Activated CD4-positive, alpha-beta memory T cell treated with anti-CD3 and anti-CD28 coated beads, Interleukin-2, amount 10 ng/mL, durations not matched to agents 7 days and 5 days (primary cell): Measurements from ENCODE around the gene PAPSS1. TPM values are rescaled to one million over a fixed set of nuclear protein-coding genes. Genes with fewer than 3 reads are reported as not detected.
"Not testable (repeated sequence)": the region's sequence is repeated elsewhere in the genome, so short reads cannot be mapped to it uniquely, and the experiment has no call there.

Source experiments
- CTCF ChIA-PET: fragments of 350-600 bp; sonication (Branson Sonifier 250); formaldehyde crosslinking; loops from one replicate; lab custom pipeline; 2021; ENCODE audit warnings: antibody characterized with exemption, inconsistent platforms; lab: Charles Lee
- POLR2A ChIA-PET: fragments of 350-600 bp; sonication (Branson Sonifier 250); formaldehyde crosslinking; loops from one replicate; lab custom pipeline; 2021; ENCODE audit warnings: antibody characterized with exemption; lab: Charles Lee
- DNase-seq: peaks from one replicate; pipeline ENCODE4 v3.0.0-alpha.2; 2020
- H3K27ac Mint-ChIP-seq: one replicate; pipeline ENCODE4 v1.8.0; 2021; ENCODE audit warnings: mild to moderate bottlenecking, mixed read lengths
- H3K27me3 Mint-ChIP-seq: one replicate; pipeline ENCODE4 v1.8.0; 2021; ENCODE audit warnings: mixed read lengths
- H3K36me3 Mint-ChIP-seq: one replicate; pipeline ENCODE4 v1.8.0; 2021; ENCODE audit warnings: low read depth, mixed read lengths
- H3K4me1 Mint-ChIP-seq: one replicate; pipeline ENCODE4 v1.8.0; 2021; ENCODE audit warnings: mixed read lengths
- H3K4me3 Mint-ChIP-seq: one replicate; pipeline ENCODE4 v1.8.0; 2021; ENCODE audit warnings: mild to moderate bottlenecking, mixed read lengths
- H3K9me3 Mint-ChIP-seq: one replicate; pipeline ENCODE4 v1.8.0; 2021; ENCODE audit warnings: mixed read lengths
- total RNA-seq, 2 experiments: library from RNA; stranded (reverse); gene quantifications; one replicate each; pipeline ENCODE4 v1.2.3, GENCODE V29; 2021

PAPSS1 gene
- total RNA-seq, 2 experiments from 2014 or later: 28.1 to 28.6 TPM

DNA sequence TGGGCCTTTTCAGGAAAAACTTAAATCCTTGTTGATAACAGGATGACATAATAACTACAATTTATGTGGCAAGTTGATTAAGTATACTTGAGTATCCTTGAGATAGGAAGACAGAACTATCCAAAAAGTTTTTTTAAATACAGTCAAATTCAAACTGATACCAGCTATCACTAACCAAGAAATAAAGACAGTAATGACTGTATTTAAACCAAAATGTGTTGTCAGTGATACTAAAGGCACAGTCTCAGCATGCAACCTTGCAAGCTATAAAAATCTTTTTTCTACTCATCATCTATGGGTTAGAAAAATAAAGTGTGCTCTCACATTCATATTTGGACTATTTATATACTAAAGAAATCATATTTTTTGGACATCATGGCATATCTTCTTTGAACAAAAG is 64.7 kb downstream of the PAPSS1 start:
- CTCF ChIA-PET: no interaction called here
- POLR2A ChIA-PET: no interaction called here
- peaks cover 35% of the 10 kb centered on the region for H3K36me3 Mint-ChIP-seq

DNA sequence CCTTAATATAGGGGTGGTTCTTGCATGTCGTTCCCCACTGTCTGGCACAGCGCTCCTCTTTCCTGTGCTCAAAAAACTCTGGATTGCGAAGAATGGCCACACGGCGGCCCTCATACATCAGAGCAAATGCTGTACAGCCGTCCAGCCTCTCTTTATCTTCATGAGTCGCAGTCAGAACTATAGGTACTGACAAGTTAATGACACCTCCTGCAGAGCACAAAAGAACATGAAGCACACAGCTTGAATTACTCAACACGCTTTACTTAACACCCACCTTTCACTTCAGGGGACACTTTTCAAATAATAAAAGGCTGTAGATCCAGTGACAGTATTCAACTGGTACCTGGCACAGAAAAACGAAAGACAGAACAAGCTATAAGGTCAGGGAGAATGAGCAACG is 65.3 kb downstream of the PAPSS1 start:
- Mint-ChIP-seq H3K27ac (no peak overlapping the region), H3K9me3 (peaks cover 4% of the 10 kb centered on the region), H3K27me3 (no peaks in the 10 kb centered on the region), H3K4me1 (peaks cover 2% of the 10 kb centered on the region), H3K4me3 (no peak overlapping the region), H3K36me3 (peaks cover 36% of the 10 kb centered on the region)
- ChIA-PET CTCF (interaction anchor here (0.6 kb wide), 1 partner anchor 284 kb away, joined by 4 read pairs; no protein-coding TSS in a partner anchor), POLR2A (no interaction called here)
- DNase-seq: no peak

More for the DNA sequence above, 64.7 kb downstream of the PAPSS1 start:
- no peak for DNase-seq
- no peak overlapping the region for H3K27ac Mint-ChIP-seq
- peaks cover 2% of the 10 kb centered on the region for H3K4me1 Mint-ChIP-seq
- no peak overlapping the region for H3K4me3 Mint-ChIP-seq
- no peaks in the 10 kb centered on the region for H3K27me3 Mint-ChIP-seq
- H3K9me3 Mint-ChIP-seq: peaks cover 4% of the 10 kb centered on the region

DNA sequence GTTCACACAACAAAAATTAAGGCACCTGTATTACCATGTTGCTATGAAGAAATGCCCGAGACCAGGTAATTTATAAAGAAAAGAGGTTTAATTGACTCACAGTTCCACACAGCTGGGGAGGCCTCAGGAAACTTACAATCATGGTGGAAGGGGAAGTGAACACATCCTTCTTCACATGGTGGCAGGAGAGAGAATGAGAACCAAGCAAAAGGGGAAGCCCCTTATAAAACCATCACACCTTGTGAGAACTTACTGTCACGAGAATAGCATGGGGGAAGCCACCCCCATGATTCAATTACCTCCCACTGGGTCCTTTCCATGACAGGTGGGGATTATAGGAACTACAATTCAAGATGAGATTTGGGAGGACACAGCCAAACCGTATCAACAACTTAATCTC is 68.6 kb downstream of the PAPSS1 start:
- H3K4me3 Mint-ChIP-seq, H3K9me3 Mint-ChIP-seq, POLR2A ChIA-PET, H3K27ac Mint-ChIP-seq, H3K4me1 Mint-ChIP-seq, DNase-seq, CTCF ChIA-PET, H3K27me3 Mint-ChIP-seq: not testable (repeated sequence)
- peaks cover 50% of the 10 kb centered on the region for H3K36me3 Mint-ChIP-seq

DNA sequence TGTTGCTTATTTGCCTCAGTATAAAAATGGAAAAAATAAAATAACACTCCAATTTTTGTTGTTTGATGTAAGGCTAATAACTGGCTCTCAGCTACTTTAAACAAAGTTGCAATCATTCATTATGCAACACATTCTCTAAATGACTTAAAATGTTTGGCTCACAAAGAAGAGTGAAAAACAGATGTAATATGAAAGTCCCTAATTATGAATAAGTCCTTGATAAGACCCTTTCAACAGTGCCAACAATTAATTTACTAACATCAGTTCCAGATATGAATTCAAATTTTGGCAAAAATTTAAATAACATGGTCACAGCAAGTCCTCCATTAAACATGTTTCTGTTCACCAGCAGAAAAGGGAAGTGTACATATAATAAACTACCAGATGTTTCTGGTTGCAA is 69.8 kb downstream of the PAPSS1 start:
- peaks cover 49% of the 10 kb centered on the region for H3K36me3 Mint-ChIP-seq
- H3K4me3 Mint-ChIP-seq: no peak overlapping the region
- POLR2A ChIA-PET: no interaction called here
- DNase-seq: no peak
- peaks cover 4% of the 10 kb centered on the region for H3K9me3 Mint-ChIP-seq
- no peaks in the 10 kb centered on the region for H3K27me3 Mint-ChIP-seq
- no peak overlapping the region for H3K27ac Mint-ChIP-seq
- CTCF ChIA-PET: no interaction called here
- no peaks in the 10 kb centered on the region for H3K4me1 Mint-ChIP-seq

DNA sequence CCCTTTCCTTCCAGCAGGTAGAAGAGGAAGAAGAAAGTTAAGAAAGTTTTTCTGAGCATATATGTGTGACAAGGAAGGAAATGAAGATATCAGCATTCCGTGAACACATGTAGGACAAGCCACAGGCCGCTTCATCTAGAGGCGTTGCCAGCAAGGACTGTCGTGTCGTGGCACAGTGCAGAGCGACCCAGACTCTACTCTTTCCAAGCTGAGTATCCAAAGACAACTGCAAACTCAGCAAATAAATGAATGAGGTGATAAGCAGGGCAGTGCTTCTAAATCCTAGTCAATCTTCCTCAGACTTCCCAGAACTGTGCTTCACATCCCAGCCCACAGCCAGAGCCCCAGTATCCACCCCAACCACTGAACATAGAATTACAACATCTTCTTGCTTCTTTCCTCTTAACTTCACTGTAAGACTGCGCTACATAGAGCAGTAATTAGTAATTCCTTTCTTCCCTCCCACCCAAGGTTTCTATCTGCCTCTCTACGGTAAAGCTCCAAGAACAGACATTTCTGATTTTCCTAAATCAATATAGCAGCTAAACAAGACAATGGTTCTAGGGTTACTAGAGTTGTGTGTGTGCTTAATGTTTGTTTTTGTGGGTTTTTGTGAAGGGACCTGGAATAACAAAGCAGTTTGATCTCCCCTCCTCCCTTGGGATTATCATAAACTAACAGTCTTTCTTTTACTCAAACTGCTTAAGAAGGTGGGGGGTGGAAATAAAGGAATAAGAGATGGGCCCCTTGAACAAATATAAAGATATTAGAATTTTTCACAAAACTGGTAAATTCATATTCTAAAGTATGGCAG is 71.6 kb downstream of the PAPSS1 start:
- Mint-ChIP-seq H3K27ac (no peak overlapping the region), H3K27me3 (no peaks in the 10 kb centered on the region), H3K36me3 (peaks cover 51% of the 10 kb centered on the region), H3K4me1 (no peaks in the 10 kb centered on the region), H3K4me3 (no peak overlapping the region), H3K9me3 (peaks cover 4% of the 10 kb centered on the region)
- POLR2A ChIA-PET: no interaction called here
- CTCF ChIA-PET: no interaction called here
- no peak for DNase-seq

DNA sequence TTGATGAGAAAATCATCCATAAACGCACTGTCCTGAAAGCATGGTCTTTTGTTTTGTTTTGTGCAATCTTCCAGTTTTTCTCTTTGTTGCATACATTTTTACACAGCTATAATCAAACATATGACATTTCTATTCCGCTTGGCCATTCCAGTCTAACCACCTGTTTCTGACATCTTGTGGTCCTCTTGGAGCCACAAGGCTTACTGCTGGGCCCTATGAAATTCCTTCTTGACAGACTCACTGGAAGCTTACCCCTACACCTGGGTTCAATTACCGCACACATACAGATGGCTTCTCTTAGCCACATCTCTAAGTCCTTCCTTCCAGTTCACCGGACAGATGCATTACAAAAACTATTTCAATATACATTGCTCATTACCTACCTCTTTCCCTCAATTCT is 72.4 kb downstream of the PAPSS1 start:
- Mint-ChIP-seq H3K4me1 (no peaks in the 10 kb centered on the region), H3K9me3 (peaks cover 4% of the 10 kb centered on the region), H3K4me3 (no peak overlapping the region), H3K36me3 (peaks cover 46% of the 10 kb centered on the region), H3K27ac (no peak overlapping the region), H3K27me3 (no peaks in the 10 kb centered on the region)
- CTCF ChIA-PET: no interaction called here
- POLR2A ChIA-PET: no interaction called here
- no peak for DNase-seq

DNA sequence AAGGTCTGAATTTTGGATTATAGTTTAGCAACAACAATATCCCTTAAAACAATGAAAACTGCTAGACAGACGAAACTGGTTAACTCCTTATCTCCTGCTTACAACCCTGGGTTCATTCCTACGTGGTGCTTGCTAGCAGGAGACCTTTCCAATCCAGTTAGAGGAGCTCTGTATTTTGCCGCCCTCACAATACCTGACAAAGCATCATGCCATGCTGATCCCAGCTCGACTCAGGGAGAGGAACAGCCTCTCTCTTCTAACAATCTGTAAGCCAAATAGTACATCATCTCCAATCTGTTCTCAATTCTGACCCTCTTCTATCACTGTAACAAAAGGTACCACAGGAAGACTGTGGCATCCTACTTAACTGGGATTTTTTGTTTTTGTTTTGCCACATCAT is 74.4 kb downstream of the PAPSS1 start:
- H3K36me3 Mint-ChIP-seq: peaks cover 31% of the 10 kb centered on the region
- POLR2A ChIA-PET: no interaction called here
- H3K27ac Mint-ChIP-seq: no peak overlapping the region
- CTCF ChIA-PET: no interaction called here
- no peaks in the 10 kb centered on the region for H3K9me3 Mint-ChIP-seq
- H3K27me3 Mint-ChIP-seq: no peaks in the 10 kb centered on the region
- DNase-seq: no peak
- no peaks in the 10 kb centered on the region for H3K4me1 Mint-ChIP-seq
- H3K4me3 Mint-ChIP-seq: no peak overlapping the region

DNA sequence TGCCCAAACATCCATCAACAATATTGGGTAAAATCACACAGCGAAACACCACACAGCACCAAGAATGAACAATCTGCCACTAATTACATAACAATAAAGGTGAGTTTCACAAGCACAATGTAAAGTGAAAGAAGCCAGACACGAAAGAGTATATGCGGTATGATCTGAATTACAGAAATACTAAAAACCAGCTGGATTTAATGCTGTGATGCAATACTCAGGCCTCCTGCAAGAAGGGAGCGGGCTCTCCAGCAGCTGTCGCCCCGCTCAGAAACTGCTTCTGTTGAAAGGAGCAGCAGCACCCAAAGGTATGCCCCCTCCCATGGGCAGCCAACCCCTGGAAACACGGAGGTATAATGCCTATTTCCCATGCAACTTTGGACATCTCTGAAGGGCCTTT is 77.0 kb downstream of the PAPSS1 start:
- no peak for DNase-seq
- H3K4me1 Mint-ChIP-seq: no peaks in the 10 kb centered on the region
- peaks cover 17% of the 10 kb centered on the region for H3K36me3 Mint-ChIP-seq
- H3K9me3 Mint-ChIP-seq: no peaks in the 10 kb centered on the region
- ChIA-PET POLR2A (no interaction called here), CTCF (no interaction called here)
- H3K27me3 Mint-ChIP-seq: no peaks in the 10 kb centered on the region
- no peak overlapping the region for H3K4me3 Mint-ChIP-seq
- no peak overlapping the region for H3K27ac Mint-ChIP-seq

DNA sequence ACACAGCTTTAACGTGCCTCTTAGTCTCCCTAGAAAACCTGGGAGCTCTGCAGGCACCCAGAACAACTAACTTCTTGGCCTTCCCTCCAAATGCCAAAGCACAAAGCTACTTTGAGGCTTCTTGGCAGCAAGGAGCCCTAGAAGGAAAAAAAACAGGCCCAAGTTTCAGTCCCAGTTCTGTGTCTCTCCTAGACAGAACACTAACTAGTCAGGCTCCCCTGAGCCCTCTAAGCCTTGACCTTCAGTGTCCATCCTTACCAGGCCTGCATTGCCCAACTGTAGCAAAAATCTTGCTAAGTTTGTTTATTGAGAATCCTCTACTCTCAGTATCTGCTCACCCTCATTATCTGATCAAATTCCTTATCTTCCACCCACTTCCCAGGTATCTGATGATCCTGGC is 79.2 kb downstream of the PAPSS1 start:
- DNase-seq: no peak
- no peak overlapping the region for H3K4me3 Mint-ChIP-seq
- no peaks in the 10 kb centered on the region for H3K4me1 Mint-ChIP-seq
- H3K27me3 Mint-ChIP-seq: no peaks in the 10 kb centered on the region
- ChIA-PET POLR2A (no interaction called here), CTCF (no interaction called here)
- H3K9me3 Mint-ChIP-seq: no peaks in the 10 kb centered on the region
- no peak overlapping the region for H3K27ac Mint-ChIP-seq
- peaks cover 11% of the 10 kb centered on the region for H3K36me3 Mint-ChIP-seq

DNA sequence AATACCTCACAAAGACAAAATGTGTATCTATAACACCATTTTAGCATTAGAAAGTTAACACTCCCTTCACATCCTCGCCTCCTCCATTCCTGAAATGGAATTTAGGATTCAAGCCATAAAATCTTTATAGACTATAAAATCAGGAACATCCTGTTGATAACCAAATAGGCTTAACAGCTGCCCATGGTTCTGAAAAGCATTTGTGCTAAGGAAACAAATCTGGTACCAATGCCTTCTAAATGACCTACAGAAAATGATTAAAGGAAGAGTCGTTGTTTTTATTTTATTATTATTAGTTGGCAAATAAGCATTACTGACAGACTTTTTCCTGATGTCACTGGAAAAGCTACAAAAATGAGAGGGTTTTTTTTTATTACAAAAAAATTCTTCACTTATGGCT is 79.8 kb downstream of the PAPSS1 start:
- Mint-ChIP-seq H3K27me3 (no peaks in the 10 kb centered on the region), H3K4me1 (no peaks in the 10 kb centered on the region), H3K27ac (no peak overlapping the region), H3K9me3 (no peaks in the 10 kb centered on the region), H3K4me3 (no peak overlapping the region), H3K36me3 (peaks cover 11% of the 10 kb centered on the region)
- POLR2A ChIA-PET: no interaction called here
- no peak for DNase-seq
- CTCF ChIA-PET: no interaction called here

DNA sequence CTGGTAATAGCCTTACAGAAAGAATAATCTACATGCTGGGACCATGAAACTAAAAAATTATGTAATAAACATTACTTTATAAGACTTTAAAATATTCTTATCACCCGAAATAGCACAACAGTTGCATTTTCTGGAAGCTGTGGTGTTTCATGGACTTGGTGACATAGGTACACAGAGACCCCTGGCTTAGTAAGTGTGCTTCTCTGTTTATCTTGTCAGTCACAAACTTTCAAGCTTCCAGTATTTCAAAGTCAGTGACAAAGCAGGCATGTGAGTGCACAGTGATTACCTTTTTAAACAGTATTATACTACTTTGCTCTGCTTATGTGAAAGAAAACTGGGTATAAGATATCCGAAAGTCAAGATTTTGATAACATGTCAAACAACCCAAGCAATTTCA is 84.3 kb downstream of the PAPSS1 start:
- no peaks in the 10 kb centered on the region for H3K27me3 Mint-ChIP-seq
- H3K36me3 Mint-ChIP-seq: no peaks in the 10 kb centered on the region
- ChIA-PET CTCF (no interaction called here), POLR2A (no interaction called here)
- no peak overlapping the region for H3K4me3 Mint-ChIP-seq
- no peaks in the 10 kb centered on the region for H3K4me1 Mint-ChIP-seq
- H3K9me3 Mint-ChIP-seq: no peaks in the 10 kb centered on the region
- DNase-seq: no peak
- no peak overlapping the region for H3K27ac Mint-ChIP-seq

DNA sequence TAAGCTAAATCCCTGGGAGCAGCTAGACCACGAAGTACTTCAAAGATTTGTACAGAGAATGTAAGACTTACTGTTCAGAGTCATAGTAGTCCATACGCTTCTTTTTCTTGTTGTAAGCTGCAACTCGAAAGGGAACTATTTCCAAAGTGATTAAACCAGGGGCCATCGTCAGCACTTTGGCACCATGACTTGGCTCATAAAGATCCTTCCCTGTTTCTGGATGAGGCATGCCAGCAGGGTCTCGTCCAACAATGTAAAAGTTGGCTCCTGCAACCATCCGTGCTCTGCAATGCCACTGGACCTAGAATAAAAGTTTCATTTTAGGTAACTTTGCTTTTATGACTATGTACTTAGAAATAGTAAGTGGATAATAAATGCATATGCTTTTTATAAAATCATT is 88.5 kb downstream of the PAPSS1 start:
- no peaks in the 10 kb centered on the region for H3K27me3 Mint-ChIP-seq
- H3K4me1 Mint-ChIP-seq: no peaks in the 10 kb centered on the region
- DNase-seq: no peak
- no peak overlapping the region for H3K4me3 Mint-ChIP-seq
- POLR2A ChIA-PET: no interaction called here
- CTCF ChIA-PET: no interaction called here
- peaks cover 3% of the 10 kb centered on the region for H3K36me3 Mint-ChIP-seq
- no peaks in the 10 kb centered on the region for H3K9me3 Mint-ChIP-seq
- H3K27ac Mint-ChIP-seq: no peak overlapping the region

DNA sequence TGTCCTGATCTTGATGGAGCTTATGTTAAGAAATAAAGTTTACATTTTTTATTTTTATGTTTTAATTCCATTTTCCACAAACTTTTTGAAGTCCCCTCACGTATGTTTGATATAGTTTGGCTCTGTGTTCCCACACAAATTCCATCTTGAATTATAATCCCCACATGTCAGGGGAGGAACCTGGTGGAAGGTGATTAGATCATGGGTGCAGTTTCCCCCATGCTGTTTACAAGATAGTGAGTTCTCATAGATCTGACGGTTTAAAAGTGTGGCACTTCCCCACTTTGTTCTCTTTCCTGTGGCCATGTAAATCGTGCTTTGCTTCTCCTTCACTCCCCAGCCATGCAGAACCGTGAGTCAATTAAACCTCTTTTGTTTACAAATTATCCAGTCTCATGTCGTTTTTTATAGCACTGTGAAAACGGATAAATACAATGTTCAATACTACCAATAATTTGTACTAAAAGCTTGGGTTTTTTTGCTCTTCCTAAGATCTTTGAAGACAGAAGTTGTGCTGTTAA is 89.8 kb downstream of the PAPSS1 start:
- Mint-ChIP-seq H3K27ac (no peak overlapping the region), H3K36me3 (peaks cover 3% of the 10 kb centered on the region), H3K4me3 (no peak overlapping the region), H3K4me1 (no peaks in the 10 kb centered on the region), H3K9me3 (peaks cover 2% of the 10 kb centered on the region), H3K27me3 (no peaks in the 10 kb centered on the region)
- ChIA-PET CTCF (no interaction called here), POLR2A (no interaction called here)
- no peak for DNase-seq

DNA sequence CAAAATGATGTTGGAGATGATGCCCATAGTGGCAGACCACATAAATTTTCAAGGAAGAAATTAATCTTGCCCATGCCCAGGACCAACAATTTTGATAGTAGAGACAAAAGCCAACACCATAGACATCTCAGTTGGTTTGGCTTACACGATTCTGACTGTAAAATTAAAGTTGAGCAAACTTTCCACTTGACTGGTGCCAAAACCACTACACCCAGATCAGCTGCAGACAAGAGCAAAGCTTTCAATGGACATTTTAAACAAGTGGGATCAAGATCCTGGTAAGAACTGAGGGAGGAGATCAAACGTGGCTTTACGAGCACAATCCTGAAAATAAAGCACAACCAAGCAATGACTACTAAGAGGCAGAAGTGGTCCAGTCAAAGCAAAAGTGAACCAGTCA is 90.7 kb downstream of the PAPSS1 start:
- Mint-ChIP-seq H3K27me3 (no peaks in the 10 kb centered on the region), H3K4me3 (no peak overlapping the region), H3K36me3 (peaks cover 3% of the 10 kb centered on the region), H3K4me1 (no peaks in the 10 kb centered on the region), H3K27ac (no peak overlapping the region), H3K9me3 (peaks cover 2% of the 10 kb centered on the region)
- no peak for DNase-seq
- ChIA-PET POLR2A (no interaction called here), CTCF (no interaction called here)
